GM19043 (cell line): ENCODE measurements around the gene RTKN.

Experiments
- ATAC-seq: cut with Tn5 transposase; IDR thresholded peaks from one replicate; pipeline ENCODE4 v1.9.1; 2021; ENCODE audit warnings: low read depth; ENCODE audit not compliant: unreplicated experiment

RTKN gene

DNA sequence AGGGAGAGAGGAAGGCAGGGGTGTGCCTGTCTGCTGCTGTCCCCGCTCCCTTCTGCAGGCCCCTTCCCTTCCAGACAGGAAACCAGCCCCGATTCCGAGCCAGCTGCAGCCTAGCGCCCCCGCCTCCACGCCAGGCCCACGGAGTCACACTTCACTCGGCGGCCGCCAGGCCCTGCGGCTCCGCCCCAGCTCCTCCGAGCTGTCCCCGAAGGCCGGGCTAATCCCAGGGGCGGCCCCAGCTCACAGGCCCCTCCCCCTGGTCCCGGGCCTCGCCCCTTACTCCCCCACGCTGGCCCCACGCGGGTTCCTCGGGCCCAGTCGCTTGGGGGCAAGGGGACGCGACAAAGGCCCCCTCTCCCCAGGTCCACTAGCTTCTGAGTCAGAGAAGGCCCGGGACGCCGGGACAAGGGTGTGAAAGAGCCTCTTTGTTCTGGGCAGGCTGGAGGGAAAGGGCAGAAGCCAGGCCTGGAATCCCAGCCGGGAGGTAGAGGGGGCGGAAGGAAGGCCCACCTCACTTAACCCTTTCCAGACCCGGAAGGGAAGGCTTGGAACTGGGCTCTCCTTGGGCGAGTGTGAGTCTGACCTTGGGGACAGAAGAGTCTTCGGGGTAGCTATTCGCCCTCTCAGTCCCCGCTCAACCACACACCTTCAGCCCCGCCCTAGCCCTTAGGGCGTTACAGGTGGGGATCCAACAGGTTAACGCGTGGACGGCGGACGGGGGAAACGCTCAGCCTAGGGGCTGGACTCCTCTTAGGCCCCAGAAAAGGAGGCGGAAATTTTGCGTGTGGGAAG lies 1.2 kb downstream of the RTKN start:
- ATAC-seq: peak; percentile 77

DNA sequence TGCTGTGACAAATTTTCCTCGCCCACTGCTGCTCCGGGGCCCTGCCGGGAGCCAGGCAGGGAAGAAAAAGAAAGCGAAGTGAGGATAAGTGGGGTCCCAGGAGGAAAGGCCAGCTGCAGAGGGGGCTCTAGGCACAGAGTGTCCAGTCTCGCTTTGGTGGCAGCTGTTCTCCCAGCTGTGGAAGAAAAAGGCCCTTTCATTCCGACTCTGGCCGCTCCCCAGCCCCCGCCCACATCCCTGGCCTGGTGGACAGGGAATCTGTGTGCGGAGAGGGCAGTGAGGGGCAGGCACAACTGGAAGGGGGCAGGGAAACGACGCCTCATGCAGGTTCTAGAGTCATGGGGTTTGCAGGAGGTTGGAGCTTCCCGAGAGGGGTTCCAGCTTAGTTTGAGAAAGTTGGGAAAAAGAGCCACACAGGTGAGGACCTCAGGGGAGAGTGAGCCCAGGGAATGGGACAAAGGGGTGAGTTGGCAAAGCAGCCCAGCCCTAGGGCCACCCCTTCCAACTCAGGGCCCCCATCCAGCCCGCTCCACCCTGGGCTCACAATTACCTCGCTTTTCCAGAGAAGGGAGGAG lies 1.8 kb downstream of the RTKN start:
- no peak for ATAC-seq

DNA sequence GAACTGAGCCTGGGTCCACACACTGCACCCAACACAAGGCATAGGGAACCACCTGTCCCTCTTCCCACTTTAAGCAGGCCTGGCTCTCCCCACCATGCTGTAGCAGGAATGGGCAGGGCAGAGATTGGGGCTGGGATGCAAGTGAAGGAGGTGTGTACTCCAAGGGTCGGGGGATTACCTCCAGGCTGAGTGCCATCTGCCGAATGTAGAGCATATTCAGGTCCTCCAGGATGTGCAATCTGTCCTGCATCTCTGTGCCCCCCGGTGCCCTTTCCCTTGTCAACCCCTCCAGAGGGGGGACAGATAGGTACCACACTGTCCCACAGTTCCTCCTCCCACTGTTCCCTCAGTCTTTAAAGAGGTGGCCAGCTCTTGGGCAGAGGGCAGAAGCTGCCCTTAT lies 2.4 kb downstream of the RTKN start:
- ATAC-seq: no peak

DNA sequence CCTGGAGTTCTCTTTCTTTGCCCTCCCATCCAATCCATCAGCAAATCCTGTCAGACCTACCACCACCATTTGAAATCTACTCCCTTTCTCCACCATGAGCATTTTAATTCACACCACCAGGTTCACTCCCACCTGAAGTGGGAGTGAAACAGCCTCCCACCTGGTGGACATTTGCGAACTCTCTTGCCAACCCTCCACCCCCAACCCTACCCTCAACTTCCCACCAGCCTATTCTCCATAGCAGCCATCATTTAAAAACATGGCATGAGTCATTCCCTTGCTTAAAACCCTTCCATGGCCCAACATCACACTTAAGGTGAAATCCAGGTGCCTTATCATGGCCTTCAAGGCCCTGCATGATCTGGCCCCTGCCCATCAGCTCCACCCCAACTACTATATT lies 3.5 kb downstream of the RTKN start:
- ATAC-seq: no peak

DNA sequence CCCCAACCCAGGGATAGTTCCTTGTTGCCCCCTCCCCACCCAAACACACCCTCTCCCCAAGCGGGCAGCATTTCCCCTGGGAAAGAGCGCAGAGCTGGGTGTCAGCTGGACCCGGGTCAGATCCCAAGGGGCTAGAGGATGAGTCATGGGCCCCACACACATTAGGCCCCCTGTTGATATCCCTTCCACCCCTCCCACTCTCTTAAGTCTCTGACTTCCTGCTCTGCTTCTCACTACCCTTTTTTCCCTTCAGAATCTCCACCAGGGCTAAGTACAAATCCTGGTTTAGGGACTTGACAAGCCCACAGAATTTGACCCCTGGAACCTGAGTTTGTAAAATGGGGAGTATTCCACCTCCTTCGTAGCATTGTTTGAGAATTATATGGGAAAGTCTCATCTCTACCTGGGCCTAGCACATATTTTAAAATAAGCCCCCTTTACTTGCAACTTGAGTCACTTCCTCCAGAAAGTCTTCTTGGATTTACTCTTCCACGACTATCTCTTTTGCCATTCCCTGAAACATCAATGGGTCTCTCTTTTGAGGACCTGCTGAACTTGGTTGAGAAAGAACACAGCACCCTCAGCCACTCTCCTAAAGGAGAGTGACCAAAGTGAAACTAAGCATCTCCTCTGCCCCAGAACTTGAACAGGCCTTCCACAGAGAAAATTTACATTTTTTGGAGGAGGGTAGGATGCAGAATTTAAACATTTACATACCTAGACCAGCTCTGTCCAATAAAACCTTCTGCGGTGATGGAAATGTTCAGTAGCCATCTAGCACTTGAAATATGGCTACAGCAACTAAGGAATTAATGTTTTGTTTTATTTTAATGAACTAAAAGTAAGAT lies 4.7 kb downstream of the RTKN start:
- no peak for ATAC-seq

DNA sequence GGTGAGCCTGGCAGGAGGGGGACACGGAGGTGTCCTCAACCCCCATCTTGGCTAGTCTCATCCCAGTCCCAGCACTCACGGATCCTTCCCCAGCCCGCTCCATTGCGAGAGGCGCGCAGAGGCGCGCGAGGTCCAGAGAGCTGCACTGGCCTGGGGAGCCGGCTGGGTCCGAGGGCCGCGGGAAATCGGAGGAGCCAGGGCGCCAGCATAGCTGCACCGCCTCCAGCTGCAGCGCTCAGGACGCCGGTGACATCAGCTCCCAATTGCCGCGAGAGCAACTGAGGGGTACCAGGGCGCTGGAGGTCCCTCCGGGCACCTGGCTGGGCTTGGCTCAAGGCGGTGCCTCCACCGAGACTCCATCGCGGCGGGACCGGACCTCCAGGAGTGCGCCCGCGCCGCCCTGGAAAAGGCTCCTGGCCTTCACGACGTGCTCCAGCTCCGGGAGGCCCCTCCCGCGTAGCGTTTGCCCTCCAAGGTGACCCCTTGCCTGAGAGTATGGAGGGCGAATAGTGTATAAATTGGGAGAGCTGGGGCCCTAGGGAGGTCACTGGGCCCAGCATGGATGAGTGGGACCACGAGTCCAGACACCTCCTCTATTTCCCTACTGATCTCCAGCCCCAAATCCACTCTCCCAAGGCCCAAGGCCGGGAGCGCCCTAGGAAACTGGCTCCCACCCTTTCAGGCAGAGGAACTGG lies 5.5 kb downstream of the RTKN start:
- no peak for ATAC-seq

DNA sequence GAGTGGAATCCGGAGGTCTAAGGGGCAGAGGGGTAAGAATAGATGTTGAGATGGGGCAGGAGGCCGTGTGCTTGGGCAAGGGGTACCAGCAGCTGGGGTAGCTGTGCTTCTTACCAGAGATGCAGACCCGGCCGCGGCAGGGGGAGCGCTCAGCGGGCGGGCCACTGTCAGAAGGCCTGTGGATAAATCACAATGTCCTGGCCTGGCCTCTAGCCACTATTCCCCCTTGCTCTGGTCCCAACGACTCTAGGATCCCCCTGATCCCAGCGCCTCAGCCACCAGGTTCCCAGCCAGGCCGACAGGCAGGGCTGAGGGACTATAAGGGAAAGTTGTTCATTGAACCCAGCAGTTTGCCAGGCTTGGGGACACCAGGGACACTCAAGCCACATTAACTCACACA lies 11.2 kb downstream of the RTKN start:
- no peak for ATAC-seq

DNA sequence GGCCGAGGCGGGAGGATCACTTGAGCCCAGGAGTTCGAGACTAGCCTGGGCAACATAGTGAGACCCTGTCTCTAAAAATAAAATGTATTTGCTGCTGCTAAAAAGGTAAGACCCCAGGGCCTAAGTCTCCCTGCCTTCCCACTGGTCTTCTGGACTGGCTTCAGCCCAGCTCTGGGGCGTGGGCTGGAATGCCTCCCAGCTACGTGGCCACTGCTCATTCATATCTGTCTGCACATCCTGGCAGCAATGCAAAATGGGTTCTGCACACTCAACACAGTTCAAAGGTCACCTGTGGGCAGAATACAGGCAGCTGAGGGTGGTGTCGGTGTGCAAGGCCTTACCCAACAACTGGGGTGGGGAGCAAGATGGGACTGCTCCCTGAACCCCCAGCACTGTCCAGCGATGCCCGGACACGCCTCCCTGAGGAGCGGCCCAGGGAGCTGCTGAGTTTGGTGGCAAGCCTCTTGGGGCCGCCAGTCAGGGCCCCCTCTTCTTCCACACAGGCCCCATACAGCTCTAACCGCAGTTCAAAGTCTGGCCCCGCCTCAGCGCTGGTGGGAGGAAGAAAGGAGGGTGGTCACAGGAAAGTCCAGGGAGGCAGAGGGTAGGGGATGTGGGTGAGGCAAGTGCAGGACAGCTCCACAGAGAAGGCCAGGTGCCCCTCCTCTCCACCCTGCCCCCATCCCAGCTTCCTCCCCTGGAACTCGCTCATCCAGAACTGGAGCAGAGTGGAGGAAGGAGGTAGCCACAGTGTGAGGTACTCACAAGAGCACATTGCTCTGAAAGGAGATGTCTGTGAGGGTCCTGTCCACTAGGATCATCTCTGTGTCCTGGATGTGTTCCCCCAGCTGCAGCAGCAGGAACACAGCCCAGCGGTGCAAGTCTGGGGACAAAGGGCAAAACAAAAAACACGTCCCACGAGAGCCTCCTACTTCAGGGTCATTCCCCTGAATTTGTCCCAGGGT lies 12.0 kb downstream of the RTKN start:
- ATAC-seq: no peak

DNA sequence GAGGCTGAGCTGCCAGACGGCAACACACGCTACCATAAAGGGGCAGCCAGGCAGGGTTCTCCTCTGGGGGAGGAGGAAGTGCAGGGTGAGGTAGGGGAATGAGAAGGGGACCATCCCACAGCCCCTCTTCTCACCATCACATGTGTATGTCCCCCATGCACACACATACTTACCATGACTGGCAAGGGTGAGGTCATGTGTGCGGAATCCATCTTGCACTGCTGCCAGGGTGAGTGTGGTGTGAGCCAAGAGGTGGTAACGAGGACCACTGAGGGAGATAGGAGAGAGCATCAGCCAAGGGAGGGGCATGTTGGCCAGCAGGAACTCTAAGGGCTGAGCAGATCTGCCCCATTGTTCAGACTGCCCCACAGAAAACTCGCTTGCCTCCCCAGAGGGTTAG lies 13.1 kb downstream of the RTKN start:
- no peak for ATAC-seq

DNA sequence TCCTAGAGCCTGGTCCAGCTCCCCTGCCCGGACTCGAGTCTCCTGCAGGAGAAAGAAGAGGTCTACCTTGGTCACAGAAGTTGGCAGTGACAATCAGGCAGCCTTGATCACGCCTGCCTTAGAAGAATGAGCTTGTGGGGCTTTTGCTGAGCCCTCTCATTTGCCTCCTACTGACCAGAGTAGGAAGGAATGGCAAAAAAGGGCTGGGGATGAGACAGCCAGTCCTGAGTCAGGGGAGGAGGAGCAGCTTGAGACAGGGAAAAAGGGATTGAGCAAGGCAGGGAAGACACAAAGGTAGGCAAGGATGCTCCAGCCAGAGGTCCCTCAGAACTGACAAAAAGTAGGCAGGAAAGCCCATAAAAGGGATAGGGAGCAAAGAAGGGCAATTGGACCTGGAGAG lies 14.2 kb downstream of the RTKN start:
- no peak for ATAC-seq

DNA sequence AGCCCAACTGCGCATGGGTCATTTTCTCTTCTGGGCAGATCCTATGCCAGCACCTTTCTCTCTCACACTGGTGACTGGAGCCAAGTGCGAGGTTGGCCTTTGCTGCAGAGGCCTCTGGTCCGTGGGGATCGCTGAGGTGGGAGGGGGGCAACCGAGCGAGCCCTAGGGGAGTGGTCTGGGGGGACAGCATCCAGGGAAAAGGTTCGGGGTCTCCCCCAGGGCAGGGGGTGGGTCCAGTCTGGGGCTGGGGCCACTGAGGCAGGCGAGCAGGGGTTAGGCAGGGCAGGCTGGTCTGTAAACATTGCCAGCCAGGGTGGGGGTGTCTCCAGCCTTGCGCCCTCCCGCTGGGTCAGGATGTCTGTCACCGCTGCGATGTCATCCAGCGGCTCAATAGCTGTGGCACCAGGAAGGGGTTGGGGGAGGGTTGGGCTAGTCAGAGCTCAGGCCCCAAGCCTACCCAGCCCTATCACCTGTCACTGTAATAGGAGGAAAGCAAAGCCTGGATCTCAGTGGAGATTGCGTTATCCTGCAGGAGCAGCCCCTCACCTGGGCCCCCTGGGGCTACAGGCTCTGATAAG lies 15.5 kb downstream of the RTKN start:
- no peak for ATAC-seq

DNA sequence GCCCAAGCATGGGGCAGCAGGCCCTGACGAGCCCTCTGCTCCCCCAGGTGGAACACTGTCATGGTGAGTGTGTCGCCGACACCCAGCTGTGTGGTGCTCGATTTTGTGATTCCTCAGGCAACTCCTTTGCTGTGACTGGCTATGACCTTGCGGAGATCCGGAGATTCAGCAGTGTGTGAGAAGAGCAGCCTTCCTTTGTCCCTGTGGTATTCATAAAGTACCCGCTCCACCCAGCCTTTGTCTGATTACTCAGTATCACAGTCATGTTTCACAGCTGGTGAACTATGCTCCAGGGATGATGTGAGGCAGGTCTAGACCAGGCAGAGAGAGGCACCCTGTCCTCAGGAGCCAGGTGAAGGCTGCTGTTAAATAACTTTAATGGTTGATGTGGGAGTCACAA lies 16.2 kb downstream of the RTKN start:
- no peak for ATAC-seq

DNA sequence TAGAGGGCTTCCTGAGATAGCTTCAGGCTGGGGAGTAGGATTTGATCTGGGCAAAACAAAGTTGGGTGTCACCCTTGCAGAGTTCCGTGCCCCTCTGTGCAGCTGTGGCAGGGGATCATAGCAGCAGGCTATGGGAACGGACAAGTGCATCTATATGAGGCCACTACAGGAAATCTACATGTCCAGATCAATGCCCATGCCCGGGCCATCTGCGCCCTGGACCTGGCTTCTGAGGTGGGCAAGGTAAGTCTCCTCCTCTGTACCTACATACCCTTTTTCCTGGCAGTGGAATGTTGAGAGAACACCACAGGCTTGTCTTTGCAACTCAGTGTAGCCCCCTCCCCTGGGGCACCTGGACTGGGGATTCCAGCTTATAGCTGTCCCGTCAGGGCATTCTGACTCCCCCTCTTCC lies 16.7 kb downstream of the RTKN start:
- no peak for ATAC-seq

DNA sequence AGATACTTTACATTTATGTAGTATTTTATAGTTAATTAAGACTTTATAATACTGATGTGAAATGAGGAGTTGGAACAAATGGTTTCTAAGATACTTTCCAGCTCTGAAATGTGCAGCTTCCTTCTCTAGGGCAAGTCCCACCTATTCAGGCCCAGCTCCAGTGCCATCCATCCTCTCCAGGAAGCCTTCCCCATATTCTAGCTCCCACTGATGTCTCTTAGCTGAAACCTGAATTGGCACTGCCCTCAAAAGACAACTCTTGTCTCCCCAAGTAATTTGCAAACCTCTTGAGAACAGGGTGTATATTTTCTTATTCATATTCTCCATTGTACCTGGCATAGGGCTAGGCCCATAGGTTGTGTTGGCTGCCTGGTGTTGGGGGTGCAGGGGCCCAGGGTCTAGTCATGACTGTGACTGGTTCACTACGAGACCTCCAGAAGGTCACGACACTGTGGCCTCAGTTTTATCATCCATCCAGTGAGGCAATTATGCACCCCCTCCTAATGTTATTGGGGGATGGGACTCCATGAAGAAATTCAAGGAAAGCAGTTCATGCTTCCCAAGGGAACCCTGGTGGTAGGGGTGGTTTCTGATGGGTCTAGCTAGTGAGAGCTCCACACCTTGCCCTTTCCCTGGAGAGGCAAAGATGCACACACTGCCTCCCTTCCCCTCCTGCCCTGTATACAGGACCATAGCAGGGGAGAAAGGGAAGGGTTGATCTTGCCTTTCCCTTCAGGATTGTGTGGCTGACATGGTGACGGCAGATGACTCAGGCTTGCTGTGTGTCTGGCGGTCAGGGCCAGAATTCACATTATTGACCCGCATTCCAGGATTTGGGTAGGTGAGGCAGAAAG lies 17.4 kb downstream of the RTKN start:
- ATAC-seq: no peak

DNA sequence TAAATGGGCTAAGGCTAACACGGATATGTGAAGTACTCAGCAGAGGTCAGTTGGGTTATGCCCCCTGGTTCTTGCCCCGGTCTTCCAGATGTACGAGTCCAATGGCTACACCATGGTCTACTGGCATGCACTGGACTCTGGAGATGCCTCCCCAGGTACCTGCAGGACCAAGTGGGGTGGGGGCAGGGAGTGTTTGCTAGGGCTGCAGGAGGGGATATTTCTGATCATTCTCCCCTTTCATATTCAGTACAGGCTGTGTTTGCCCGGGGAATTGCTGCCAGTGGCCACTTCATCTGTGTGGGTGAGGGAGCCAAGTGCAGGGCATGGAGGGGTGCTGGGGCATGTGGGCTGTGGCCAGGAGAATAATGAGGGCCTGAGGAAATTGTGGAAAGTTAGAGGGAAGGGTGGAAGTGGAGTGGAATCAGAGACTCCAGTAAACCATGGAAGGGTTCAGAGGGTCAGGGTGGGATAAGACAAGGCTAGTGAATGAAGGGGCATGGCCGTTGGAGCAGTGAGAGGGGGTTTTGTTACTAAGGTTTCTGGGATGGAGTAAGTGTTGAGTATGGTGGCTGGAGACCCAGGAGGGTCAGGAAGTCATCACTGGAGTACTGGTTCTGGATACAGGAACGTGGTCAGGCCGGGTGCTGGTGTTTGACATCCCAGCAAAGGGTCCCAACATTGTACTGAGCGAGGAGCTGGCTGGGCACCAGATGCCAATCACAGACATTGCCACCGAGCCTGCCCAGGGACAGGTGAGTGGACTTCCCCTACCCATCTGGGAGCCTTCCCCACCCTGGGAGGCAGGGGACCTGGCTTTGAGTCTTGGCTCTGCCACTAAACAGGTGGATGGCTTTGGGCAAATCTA lies 18.3 kb downstream of the RTKN start:
- no peak for ATAC-seq

DNA sequence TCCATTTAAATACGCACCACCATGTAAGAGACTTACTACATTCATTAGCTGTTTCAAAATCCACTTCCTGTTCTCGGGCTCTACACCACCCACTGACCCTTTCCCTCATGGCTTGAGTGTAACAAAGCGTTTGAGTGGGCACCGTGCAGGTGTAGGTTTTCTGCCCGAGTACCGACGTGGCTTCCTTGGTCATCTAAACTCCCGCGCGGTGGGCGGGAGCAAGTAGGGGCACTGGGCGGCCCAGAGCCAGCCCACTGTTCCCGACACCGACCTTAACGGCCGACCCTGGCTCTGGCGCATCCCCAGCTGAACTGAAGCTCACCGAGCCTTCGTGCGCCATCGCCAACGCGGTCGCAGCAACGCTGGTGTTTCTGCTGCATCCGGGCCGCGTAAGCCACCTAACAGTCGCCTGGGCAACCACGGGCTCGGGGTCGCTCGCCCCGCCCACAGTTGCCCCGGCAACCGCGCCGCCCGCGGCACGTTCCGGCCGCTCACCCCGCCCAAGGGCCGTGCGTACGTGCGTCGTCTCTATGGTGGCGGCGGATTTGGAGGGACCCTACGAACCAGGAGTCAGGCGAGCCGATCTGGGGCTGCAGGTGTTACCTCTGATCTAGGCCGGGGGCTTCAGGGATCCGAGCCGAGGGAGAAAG lies 20.4 kb downstream of the RTKN start, which contains the start of the genes C2orf81 and WDR54:
Gene C2orf81 (minus strand): TSS at position 399 of the 650 bp plus-strand sequence. CDS start 59 bp downstream, at position 340.
Gene WDR54 (plus strand): TSS at position 510 of the 650 bp plus-strand sequence. CDS start 424 bp downstream, outside the sequence.
- peak; percentile 89 for ATAC-seq
